Stimulated activated CD4-positive, alpha-beta T cell treated with anti-CD3 and anti-CD28 coated beads, Interleukin-15, amount 100 ng/mL, for 48 hours (primary cell): Measurements from ENCODE around the gene LRIG2.
"Not testable (repeated sequence)": the region's sequence is repeated elsewhere in the genome, so short reads cannot be mapped to it uniquely, and the experiment has no call there.

Experiments
- DNase-seq, 2 donors: peaks; one replicate each; pipeline ENCODE4 v3.0.0-alpha.2; 2020; ENCODE audit warnings: low read depth in 2 of 2

The LRIG2 gene

GRCh38 chr1:113126207-113126606, 53.2 kb downstream of the LRIG2 start:
- DNase-seq = no peak

GRCh38 chr1:113128116-113128515, 55.1 kb downstream of the LRIG2 start:
- DNase-seq = no peak

GRCh38 chr1:113129529-113130185, 56.7 kb downstream of the LRIG2 start:
- no peak for DNase-seq

- DNase-seq = peak in 1 of 2 donors; percentile 14
Measured at GRCh38 chr1:113133038-113133437, 60.0 kb downstream of the LRIG2 start.

GRCh38 chr1:113133759-113134158, 60.8 kb downstream of the LRIG2 start:
- no peak for DNase-seq

- no peak for DNase-seq
Measured at GRCh38 chr1:113135460-113135859, 62.5 kb downstream of the LRIG2 start.

- DNase-seq = no peak
Measured at GRCh38 chr1:113136476-113136875, 63.5 kb downstream of the LRIG2 start.

GRCh38 chr1:113137563-113137962, 64.6 kb downstream of the LRIG2 start:
- no peak for DNase-seq

- no peak for DNase-seq
Measured at GRCh38 chr1:113138778-113139177, 65.8 kb downstream of the LRIG2 start.

- no peak for DNase-seq
Measured at GRCh38 chr1:113140176-113140575, 67.2 kb downstream of the LRIG2 start.

- DNase-seq = peak; percentile 16 to 47
Measured at GRCh38 chr1:113140588-113141446, 67.8 kb downstream of the LRIG2 start.

- DNase-seq = no peak
Measured at GRCh38 chr1:113141650-113142473, 68.9 kb downstream of the LRIG2 start.

- no peak for DNase-seq
Measured at GRCh38 chr1:113142791-113143190, 69.8 kb downstream of the LRIG2 start.

- no peak for DNase-seq
Measured at GRCh38 chr1:113146242-113147072, 73.5 kb downstream of the LRIG2 start.

GRCh38 chr1:113147073-113147625, 74.2 kb downstream of the LRIG2 start:
- no peak for DNase-seq

- DNase-seq = no peak
Measured at GRCh38 chr1:113147826-113148225, 74.8 kb downstream of the LRIG2 start.

- not testable (repeated sequence) for DNase-seq
Measured at GRCh38 chr1:113150494-113150893, 77.5 kb downstream of the LRIG2 start.

GRCh38 chr1:113153116-113153803, 80.3 kb downstream of the LRIG2 start:
- DNase-seq = no peak

GRCh38 chr1:113156368-113156767, 83.4 kb downstream of the LRIG2 start:
- DNase-seq = no peak

- not testable (repeated sequence) for DNase-seq
Measured at GRCh38 chr1:113158743-113159142, 85.7 kb downstream of the LRIG2 start.
